Amniotic stem cell (primary cell): Measurements from ENCODE around the gene CIB4.

Experiments used
- DNase-seq: peaks from one replicate; lab custom pipeline; 2025; lab: John Stamatoyannopoulos, UW

CIB4 gene

GRCh38 chr2:26640781-26641564 lies at the start of gene CIB4:
CIB4 (minus strand) TSS chr2:26641366; CDS start chr2:26641314, 52 bp downstream.
- no peak for DNase-seq

GRCh38 chr2:26687801-26688200 lies 46.6 kb upstream of the CIB4 start:
- DNase-seq, result no peak

GRCh38 chr2:26687328-26687727 lies 46.2 kb upstream of the CIB4 start:
- no peak for DNase-seq

GRCh38 chr2:26685989-26686839 lies 45.0 kb upstream of the CIB4 start:
- no peak for DNase-seq

GRCh38 chr2:26685341-26685740 lies 44.2 kb upstream of the CIB4 start:
- DNase-seq, result no peak

- no peak for DNase-seq
Measured at GRCh38 chr2:26683583-26683982, 42.4 kb upstream of the CIB4 start.

GRCh38 chr2:26682155-26682554 lies 41.0 kb upstream of the CIB4 start:
- no peak for DNase-seq

GRCh38 chr2:26681656-26682055 lies 40.5 kb upstream of the CIB4 start:
- DNase-seq, result no peak

GRCh38 chr2:26679867-26680266 lies 38.7 kb upstream of the CIB4 start:
- no peak for DNase-seq

- DNase-seq, result no peak
Measured at GRCh38 chr2:26678035-26678434, 36.9 kb upstream of the CIB4 start.

GRCh38 chr2:26675651-26676255 lies 34.6 kb upstream of the CIB4 start:
- DNase-seq, result no peak

- DNase-seq, result no peak
Measured at GRCh38 chr2:26674771-26675170, 33.6 kb upstream of the CIB4 start.

GRCh38 chr2:26674002-26674751 lies 33.0 kb upstream of the CIB4 start:
- no peak for DNase-seq

GRCh38 chr2:26672818-26673393 lies 31.7 kb upstream of the CIB4 start:
- no peak for DNase-seq

- no peak for DNase-seq
Measured at GRCh38 chr2:26672112-26672817, 31.1 kb upstream of the CIB4 start.

- no peak for DNase-seq
Measured at GRCh38 chr2:26671691-26672090, 30.5 kb upstream of the CIB4 start.

GRCh38 chr2:26670931-26671460 lies 29.8 kb upstream of the CIB4 start:
- no peak for DNase-seq

GRCh38 chr2:26670171-26670570 lies 29.0 kb upstream of the CIB4 start:
- no peak for DNase-seq

- no peak for DNase-seq
Measured at GRCh38 chr2:26668856-26669750, 27.9 kb upstream of the CIB4 start.

- no peak for DNase-seq
Measured at GRCh38 chr2:26668041-26668440, 26.9 kb upstream of the CIB4 start.
